T-cell (primary cell): ENCODE results near the gene MRS2. TPM values are rescaled to one million over a fixed set of nuclear protein-coding genes. Genes with fewer than 3 reads are reported as not detected.

ENCODE experiments used
- ATAC-seq, 4 experiments: fragments of 200-7000 bp in 3 of 4; fragments of 150-1000 bp in 1 of 4; cut with Tn5 transposase; replicated peaks in 1 of 4; 1 replicate in 3 of 4; 2 replicates in 1 of 4; pipeline ENCODE4 v1.10.0; 2021; ENCODE audit warnings: moderate library complexity in 3 of 4, mild to moderate bottlenecking in 2 of 4, moderate number of reproducible peaks in 1 of 4
- CTCF ChIA-PET, 2 donors: fragments of 300-600 bp; sonication (Branson Sonifier 250); formaldehyde crosslinking; loops; one replicate each; lab custom pipeline; 2022; ENCODE audit warnings: antibody characterized with exemption in 2 of 2; lab: Charles Lee
- POLR2A ChIA-PET, 2 donors: fragments of 300-600 bp; sonication (Branson Sonifier 250); formaldehyde crosslinking; loops; one replicate each; lab custom pipeline; 2022; ENCODE audit warnings: antibody characterized with exemption in 2 of 2; lab: Charles Lee
- DNase-seq, 35 experiments: peaks; one replicate each; pipeline versions ENCODE4 v3.0.0 to v3.0.0-alpha.2; 2013 to 2023
- H3K27ac ChIP-seq: one replicate; pipeline ENCODE4 v1.5.1; 2013; ENCODE audit warnings: low read length
- H3K27me3 ChIP-seq, 2 experiments: replicated peaks in 1 of 2; 1 replicate in 1 of 2; 2 replicates in 1 of 2; pipeline versions ENCODE4 v1.6.1 to v1.7.0; 2013; ENCODE audit warnings: low read length in 1 of 2, mixed read lengths in 1 of 2; ENCODE audit not compliant: control insufficient read depth in 2 of 2, insufficient read depth in 2 of 2; ENCODE audit errors: extremely low read depth in 1 of 2
- H3K36me3 ChIP-seq, 2 donors: 1 replicate in 1 of 2; 2 replicates in 1 of 2; pipeline versions ENCODE4 v1.6.1 to v1.7.0; 2013; ENCODE audit warnings: low read length in 1 of 2; ENCODE audit not compliant: control insufficient read depth in 2 of 2, insufficient read depth in 1 of 2; ENCODE audit errors: extremely low read depth in 1 of 2
- H3K4me1 ChIP-seq, 2 experiments: 1 replicate in 1 of 2; 2 replicates in 1 of 2; pipeline versions ENCODE4 v1.6.1 to v1.7.0; 2013; ENCODE audit warnings: low read length in 2 of 2, mixed read lengths in 1 of 2; ENCODE audit not compliant: insufficient read depth in 2 of 2, control insufficient read depth in 1 of 2; ENCODE audit errors: extremely low read depth in 1 of 2
- H3K4me3 ChIP-seq, 2 donors: 1 replicate in 1 of 2; 2 replicates in 1 of 2; pipeline versions ENCODE4 v1.5.1 to v1.7.0; 2013; ENCODE audit warnings: mild to moderate bottlenecking in 2 of 2, low read length in 1 of 2, moderate library complexity in 1 of 2; ENCODE audit not compliant: control insufficient read depth in 1 of 2; ENCODE audit errors: extremely low read depth in 1 of 2
- H3K9me3 ChIP-seq: 2 replicates; pipeline ENCODE4 v1.7.0; 2013
- H3K27ac Mint-ChIP-seq, 2 donors: one replicate each; pipeline ENCODE4 v1.8.0; 2020 to 2021; ENCODE audit warnings: mild to moderate bottlenecking in 2 of 2, mixed read lengths in 2 of 2
- H3K27me3 Mint-ChIP-seq, 2 donors: one replicate each; pipeline ENCODE4 v1.8.0; 2021 to 2022; ENCODE audit warnings: mixed read lengths in 2 of 2
- H3K36me3 Mint-ChIP-seq: one replicate; pipeline ENCODE4 v1.8.0; 2021; ENCODE audit warnings: mixed read lengths
- H3K4me1 Mint-ChIP-seq, 3 donors: one replicate each; pipeline ENCODE4 v1.8.0; 2020 to 2022; ENCODE audit warnings: mixed read lengths in 3 of 3, mild to moderate bottlenecking in 1 of 3
- H3K4me3 Mint-ChIP-seq, 3 donors: one replicate each; pipeline ENCODE4 v1.8.0; 2020 to 2022; ENCODE audit warnings: mild to moderate bottlenecking in 3 of 3, mixed read lengths in 3 of 3, moderate library complexity in 3 of 3
- H3K9me3 Mint-ChIP-seq, 3 donors: one replicate each; pipeline ENCODE4 v1.8.0; 2020 to 2022; ENCODE audit warnings: mixed read lengths in 3 of 3
- WGBS: methylation state at CpG from one replicate; pipeline ENCODE4 v1.1.5; 2013; ENCODE audit warnings: missing lambda C conversion rate; ENCODE audit not compliant: insufficient coverage; 5-methylcytosine and 5-hydroxymethylcytosine counted together
- total RNA-seq, 35 experiments: library from RNA in 6 of 35; stranded (reverse) in 6 of 35; fragments of 120-200 nt in 1 of 35; gene quantifications; one replicate each; pipeline versions ENCODE4 v1.2.1 to v1.2.4 and lab custom pipeline; 2013 to 2026

The MRS2 gene, protein sequence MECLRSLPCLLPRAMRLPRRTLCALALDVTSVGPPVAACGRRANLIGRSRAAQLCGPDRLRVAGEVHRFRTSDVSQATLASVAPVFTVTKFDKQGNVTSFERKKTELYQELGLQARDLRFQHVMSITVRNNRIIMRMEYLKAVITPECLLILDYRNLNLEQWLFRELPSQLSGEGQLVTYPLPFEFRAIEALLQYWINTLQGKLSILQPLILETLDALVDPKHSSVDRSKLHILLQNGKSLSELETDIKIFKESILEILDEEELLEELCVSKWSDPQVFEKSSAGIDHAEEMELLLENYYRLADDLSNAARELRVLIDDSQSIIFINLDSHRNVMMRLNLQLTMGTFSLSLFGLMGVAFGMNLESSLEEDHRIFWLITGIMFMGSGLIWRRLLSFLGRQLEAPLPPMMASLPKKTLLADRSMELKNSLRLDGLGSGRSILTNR
- total RNA-seq = 10 to 100 TPM in 4 of 5 donors, 1 to 10 TPM in 1; 8.1 to 25.3 (median 20.9) TPM
- 24.2 TPM for total RNA-seq (2013)
- total RNA-seq (lab: John Stamatoyannopoulos, UW) = 9.5 to 53.7 (median 21.7) reads per million in 29 experiments

GRCh38 chr6:24402697-24403500 lies at the start of gene MRS2:
TSS of gene MRS2 (plus strand) at chr6:24402936. CDS start at chr6:24403047, 111 bp downstream.
- Histone ChIP-seq H3K27me3 (peaks cover 2 to 14% of the 10 kb centered on the region in 2 experiments), H3K4me3 (peak within 1 kb of the TSS; percentile 65 to 95), H3K4me1 (peaks cover 10 to 15% of the 10 kb centered on the region in 2 experiments), H3K9me3 (no peaks in the 10 kb centered on the region), H3K27ac (no peak within 1 kb of the TSS), H3K36me3 (peaks cover 0 to 7% of the 10 kb centered on the region in 2 donors)
- under 1% methylated on average over 58 of the region's 63 CpGs for WGBS
- H3K9me3 Mint-ChIP-seq = no peaks in the 10 kb centered on the region
- peaks cover 4% of the 10 kb centered on the region for H3K36me3 Mint-ChIP-seq
- peaks cover 25 to 32% (median 29%) of the 10 kb centered on the region in 3 donors for H3K4me1 Mint-ChIP-seq
- H3K27ac Mint-ChIP-seq = peak within 1 kb of the TSS; percentile 49 to 76
- ATAC-seq (peak; percentile 93 to 97 (median 96)), DNase-seq (peak; percentile 60 to 84 (median 72))
- H3K27me3 Mint-ChIP-seq = peaks cover 21 to 22% of the 10 kb centered on the region in 2 donors
- POLR2A ChIA-PET = no interaction called here
- H3K4me3 Mint-ChIP-seq = peak within 1 kb of the TSS; percentile 92 to 96 (median 92)
- CTCF ChIA-PET = no interaction called here

DNA sequence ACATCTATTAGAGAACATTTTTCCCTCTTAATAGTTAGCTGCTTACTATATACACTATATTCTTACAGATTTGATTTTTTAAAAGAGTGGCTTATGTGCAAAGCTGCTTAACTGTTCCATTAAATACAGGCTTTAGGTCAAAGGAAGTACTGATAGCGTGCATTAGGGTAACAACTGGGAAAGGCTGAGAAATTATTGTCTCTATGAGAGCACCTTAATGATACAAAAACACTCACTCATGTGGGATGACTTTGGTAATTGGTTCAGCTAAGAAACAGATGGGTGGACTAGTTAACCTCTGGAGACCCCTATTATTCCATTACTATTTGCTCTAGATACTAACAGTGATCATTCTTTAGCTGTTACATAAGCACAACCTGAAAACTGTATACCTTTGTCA lies 48.9 kb upstream of the MRS2 start:
- H3K36me3 Mint-ChIP-seq = no peaks in the 10 kb centered on the region
- H3K27me3 ChIP-seq = peaks cover 0 to 8% of the 10 kb centered on the region in 2 experiments
- DNase-seq (no peak), ATAC-seq (no peak)
- ChIA-PET CTCF (no interaction called here), POLR2A (no interaction called here)
- H3K9me3 ChIP-seq = no peaks in the 10 kb centered on the region
- H3K27ac Mint-ChIP-seq = no peak overlapping the region
- peaks cover 10 to 22% (median 18%) of the 10 kb centered on the region in 3 donors for H3K4me1 Mint-ChIP-seq
- H3K4me3 Mint-ChIP-seq = no peak overlapping the region
- no CpG with 5 or more reads among the region's 1 CpG for WGBS
- no peaks in the 10 kb centered on the region for H3K36me3 ChIP-seq
- H3K27me3 Mint-ChIP-seq = peaks cover 6 to 14% of the 10 kb centered on the region in 2 donors
- no peak overlapping the region for H3K27ac ChIP-seq
- no peaks in the 10 kb centered on the region for H3K9me3 Mint-ChIP-seq
- no peak overlapping the region for H3K4me3 ChIP-seq
- peaks cover 0 to 13% of the 10 kb centered on the region in 2 experiments for H3K4me1 ChIP-seq

DNA sequence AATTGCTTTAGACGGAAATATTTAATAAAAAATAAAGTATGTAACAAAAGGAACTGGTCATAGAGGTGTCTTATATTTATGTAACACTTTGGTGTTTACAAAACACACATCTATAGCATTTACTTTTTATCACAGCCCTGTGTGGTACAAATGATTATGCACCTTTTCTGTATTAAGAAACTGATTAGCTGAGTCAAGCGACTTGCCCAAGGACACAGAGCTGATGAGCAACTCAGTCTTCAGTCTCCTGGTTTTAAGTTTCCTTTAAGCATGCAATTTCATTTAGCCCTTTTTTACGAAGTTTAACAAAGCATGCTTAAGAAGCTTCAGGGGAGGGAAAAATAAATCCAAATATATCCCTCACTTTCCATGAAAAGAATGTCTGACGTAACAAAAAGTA lies 47.3 kb upstream of the MRS2 start:
- no peak overlapping the region for H3K27ac Mint-ChIP-seq
- no peaks in the 10 kb centered on the region for H3K36me3 Mint-ChIP-seq
- H3K27me3 Mint-ChIP-seq = peaks cover 4 to 6% of the 10 kb centered on the region in 2 donors
- no peaks in the 10 kb centered on the region for H3K9me3 Mint-ChIP-seq
- no peak overlapping the region for H3K4me3 Mint-ChIP-seq
- ChIA-PET CTCF (no interaction called here), POLR2A (no interaction called here)
- Histone ChIP-seq H3K9me3 (no peaks in the 10 kb centered on the region), H3K36me3 (no peaks in the 10 kb centered on the region), H3K4me3 (no peak overlapping the region), H3K27me3 (peaks cover 0 to 16% of the 10 kb centered on the region in 2 experiments), H3K4me1 (peaks cover 4 to 23% of the 10 kb centered on the region in 2 experiments), H3K27ac (no peak overlapping the region)
- DNase-seq (no peak), ATAC-seq (no peak)
- H3K4me1 Mint-ChIP-seq = peaks cover 15 to 30% (median 27%) of the 10 kb centered on the region in 3 donors
- 100% methylated on average over 1 of the region's 4 CpGs for WGBS

- ChIA-PET CTCF (no interaction called here), POLR2A (no interaction called here)
- Histone ChIP-seq H3K27me3 (peaks cover 0 to 16% of the 10 kb centered on the region in 2 experiments), H3K4me3 (no peak overlapping the region), H3K27ac (no peak overlapping the region), H3K9me3 (no peaks in the 10 kb centered on the region), H3K36me3 (no peaks in the 10 kb centered on the region), H3K4me1 (peaks cover 7 to 24% of the 10 kb centered on the region in 2 experiments)
- Mint-ChIP-seq H3K36me3 (no peaks in the 10 kb centered on the region), H3K4me1 (peaks cover 24 to 35% (median 35%) of the 10 kb centered on the region in 3 donors), H3K27me3 (peaks cover 1% of the 10 kb centered on the region in 2 donors), H3K4me3 (peak overlapping the region in 2 of 3 donors; percentile 14 to 94), H3K27ac (no peak overlapping the region), H3K9me3 (no peaks in the 10 kb centered on the region)
- DNase-seq (no peak), ATAC-seq (no peak)
- 100% methylated on average over 1 of the region's 5 CpGs for WGBS
These were observed 46.3 kb upstream of the MRS2 start for GRCh38 chr6:24356310-24356973.

DNA sequence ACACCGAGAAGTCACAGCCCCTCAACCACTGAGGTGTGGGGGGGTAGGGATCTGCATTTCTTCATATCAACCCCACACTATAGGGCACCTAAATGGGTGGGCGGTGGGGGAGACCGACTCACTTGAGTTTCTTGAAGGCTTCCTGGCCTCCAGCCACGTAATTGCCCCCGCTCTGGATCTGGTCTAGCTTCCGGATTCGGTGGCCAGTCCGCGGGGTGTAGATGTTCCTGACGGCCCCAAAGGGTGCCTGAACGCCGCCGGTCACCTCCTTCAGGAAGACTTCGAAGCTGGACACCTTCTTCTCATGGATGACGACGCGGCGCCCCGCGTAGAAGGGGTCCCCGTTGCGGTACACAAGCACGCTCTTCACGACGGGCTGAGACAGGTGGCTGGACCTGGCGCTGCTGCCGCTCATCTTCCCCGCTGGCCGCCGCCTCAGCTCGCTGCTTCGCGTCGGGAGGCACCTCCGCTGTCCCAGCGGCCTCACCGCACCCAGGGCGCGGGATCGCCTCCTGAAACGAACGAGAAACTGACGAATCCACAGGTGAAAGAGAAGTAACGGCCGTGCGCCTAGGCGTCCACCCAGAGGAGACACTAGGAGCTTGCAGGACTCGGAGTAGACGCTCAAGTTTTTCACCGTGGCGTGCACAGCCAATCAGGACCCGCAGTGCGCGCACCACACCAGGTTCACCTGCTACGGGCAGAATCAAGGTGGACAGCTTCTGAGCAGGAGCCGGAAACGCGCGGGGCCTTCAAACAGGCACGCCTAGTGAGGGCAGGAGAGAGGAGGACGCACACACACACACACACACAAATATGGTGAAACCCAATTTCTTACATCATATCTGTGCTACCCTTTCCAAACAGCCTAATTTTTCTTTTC lies 45.2 kb upstream of the MRS2 start, which contains the start of gene DCDC2:
DCDC2 (minus strand) TSS at position 724 of the 883 bp plus-strand sequence; CDS start at position 415, 309 bp downstream.
- Mint-ChIP-seq H3K4me1 (peaks cover 24 to 35% (median 35%) of the 10 kb centered on the region in 3 donors), H3K4me3 (peak within 1 kb of the TSS; percentile 75 to 94 (median 79)), H3K9me3 (no peaks in the 10 kb centered on the region), H3K27me3 (peaks cover 1 to 4% of the 10 kb centered on the region in 2 donors), H3K36me3 (no peaks in the 10 kb centered on the region), H3K27ac (peak within 1 kb of the TSS; percentile 56 to 58)
- no peak within 1 kb of the TSS for H3K27ac ChIP-seq
- peak in 34 of 35 experiments; percentile 7 to 54 (median 30) for DNase-seq
- CTCF ChIA-PET = no interaction called here
- whole genome bisulfite sequencing = 16% methylated on average over 51 of the region's 61 CpGs
- peaks cover 0 to 16% of the 10 kb centered on the region in 2 experiments for H3K27me3 ChIP-seq
- POLR2A ChIA-PET = no interaction called here
- H3K36me3 ChIP-seq = no peaks in the 10 kb centered on the region
- H3K9me3 ChIP-seq = no peaks in the 10 kb centered on the region
- peak; percentile 31 to 58 (median 42) for ATAC-seq
- peak within 1 kb of the TSS; percentile 44 to 49 for H3K4me3 ChIP-seq
- H3K4me1 ChIP-seq = peaks cover 7 to 24% of the 10 kb centered on the region in 2 experiments
